B cell (primary cell): ENCODE results near the gene ZNF608. TPM values are rescaled to one million over a fixed set of nuclear protein-coding genes. Genes with fewer than 3 reads are reported as not detected.

ENCODE experiments used
- ATAC-seq: fragments of 200-7000 bp; cut with Tn5 transposase; one replicate; pipeline ENCODE4 v1.10.0; 2021; ENCODE audit warnings: low read depth, mild to moderate bottlenecking, moderate number of reproducible peaks, moderate library complexity
- CTCF ChIA-PET: fragments of 350-600 bp; sonication (Branson Sonifier 250); formaldehyde crosslinking; loops from one replicate; lab custom pipeline; 2021; ENCODE audit warnings: antibody characterized with exemption, inconsistent platforms; lab: Charles Lee
- POLR2A ChIA-PET: fragments of 350-600 bp; sonication (Branson Sonifier 250); formaldehyde crosslinking; loops from one replicate; lab custom pipeline; 2021; ENCODE audit warnings: antibody characterized with exemption; lab: Charles Lee
- DNase-seq: peaks from one replicate; pipeline ENCODE4 v3.0.0; 2013
- H2AFZ ChIP-seq: 2 replicates; pipeline ENCODE4 v1.6.1; 2012; ENCODE audit warnings: mild to moderate bottlenecking, low read depth, low read length; ENCODE audit not compliant: insufficient read depth, poor library complexity, severe bottlenecking
- H3K27ac ChIP-seq, 2 donors: 1 replicate in 1 of 2; 2 replicates in 1 of 2; pipeline ENCODE4 v1.5.1; 2012 to 2013; ENCODE audit warnings: low read length in 2 of 2, mild to moderate bottlenecking in 2 of 2, moderate library complexity in 1 of 2
- H3K27me3 ChIP-seq, 4 experiments: fragments of 200-600 bp in 1 of 4; sonication (generic) in 1 of 4; replicated peaks in 1 of 4; 1 replicate in 2 of 4; 2 replicates in 2 of 4; pipeline versions ENCODE4 v1.6.1 to v1.7.0; 2013 to 2016; ENCODE audit warnings: low read length in 3 of 4, mild to moderate bottlenecking in 2 of 4, mixed read lengths in 1 of 4, moderate library complexity in 1 of 4; ENCODE audit not compliant: insufficient read depth in 4 of 4, control insufficient read depth in 3 of 4; ENCODE audit errors: control extremely low read depth in 1 of 4
- H3K36me3 ChIP-seq, 2 experiments: replicated peaks in 1 of 2; 1 replicate in 1 of 2; 2 replicates in 1 of 2; pipeline versions ENCODE4 v1.6.1 to v1.7.1; 2013; ENCODE audit warnings: low read length in 1 of 2; ENCODE audit not compliant: insufficient read depth in 2 of 2, control insufficient read depth in 1 of 2; ENCODE audit errors: control extremely low read depth in 1 of 2, extremely low read depth in 1 of 2
- H3K4me1 ChIP-seq, 2 donors: fragments of 200-600 bp in 1 of 2; sonication (generic) in 1 of 2; 1 replicate in 1 of 2; 2 replicates in 1 of 2; pipeline versions ENCODE4 v1.5.1 to v1.6.1; 2013 to 2017; ENCODE audit warnings: low read length in 2 of 2; ENCODE audit not compliant: control insufficient read depth in 2 of 2, insufficient read depth in 2 of 2
- H3K4me2 ChIP-seq: replicated peaks from 2 replicates; pipeline ENCODE3; 2012; ENCODE audit warnings: mild to moderate bottlenecking, low read depth, low read length; ENCODE audit not compliant: poor library complexity, severe bottlenecking
- H3K4me3 ChIP-seq, 5 experiments: fragments of 200-600 bp in 1 of 5; sonication (generic) in 1 of 5; 1 replicate in 3 of 5; 2 replicates in 2 of 5; pipeline versions ENCODE4 v1.5.1 to v1.7.0; 2011 to 2016; ENCODE audit warnings: low read length in 4 of 5, mild to moderate bottlenecking in 4 of 5, low read depth in 2 of 5, control low read depth in 1 of 5, moderate library complexity in 1 of 5; ENCODE audit not compliant: insufficient read depth in 1 of 5; ENCODE audit errors: control extremely low read depth in 1 of 5, extremely low read depth in 1 of 5
- H3K79me2 ChIP-seq: fragments of 200-600 bp; sonication (generic); one replicate; pipeline ENCODE4 v1.6.0; 2016; ENCODE audit warnings: low read length; ENCODE audit not compliant: control insufficient read depth, insufficient read depth
- H3K9ac ChIP-seq: fragments of 200-600 bp; sonication (generic); 2 replicates; pipeline ENCODE4 v1.6.1; 2017; ENCODE audit warnings: mild to moderate bottlenecking, low read length, moderate library complexity
- H3K9me3 ChIP-seq, 3 donors: one replicate each; pipeline versions ENCODE4 v1.6.1 to v1.7.1; 2013; ENCODE audit warnings: low read length in 2 of 3; ENCODE audit not compliant: control insufficient read depth in 2 of 3, insufficient read depth in 1 of 3; ENCODE audit errors: control extremely low read depth in 1 of 3
- H4K20me1 ChIP-seq: 2 replicates; pipeline ENCODE4 v1.6.0; 2012; ENCODE audit warnings: mild to moderate bottlenecking, low read length; ENCODE audit not compliant: insufficient read depth, control insufficient read depth, poor library complexity, severe bottlenecking
- H3K27ac Mint-ChIP-seq: one replicate; pipeline ENCODE4 v1.8.0; 2021; ENCODE audit warnings: mixed read lengths
- H3K27me3 Mint-ChIP-seq: one replicate; pipeline ENCODE4 v1.8.0; 2021; ENCODE audit warnings: mixed read lengths
- H3K4me1 Mint-ChIP-seq: one replicate; pipeline ENCODE4 v1.8.0; 2021; ENCODE audit warnings: mixed read lengths
- H3K4me3 Mint-ChIP-seq: one replicate; pipeline ENCODE4 v1.8.0; 2021; ENCODE audit warnings: mixed read lengths
- H3K9me3 Mint-ChIP-seq: one replicate; pipeline ENCODE4 v1.8.0; 2022; ENCODE audit warnings: mixed read lengths; ENCODE audit not compliant: insufficient read depth
- EZH2 ChIP-seq: IDR thresholded peaks from 2 replicates; pipeline ENCODE4 v1.6.1; 2012; ENCODE audit warnings: borderline replicate concordance, low read depth, mild to moderate bottlenecking, moderate library complexity, low read length; ENCODE audit not compliant: insufficient read depth, poor library complexity, severe bottlenecking
- WGBS: methylation state at CpG from one replicate; pipeline ENCODE4 v1.1.5; 2013; ENCODE audit warnings: missing lambda C conversion rate; ENCODE audit not compliant: insufficient coverage; 5-methylcytosine and 5-hydroxymethylcytosine counted together
- intact Hi-C: fragments of 100-400 bp; cut with micrococcal nuclease; formaldehyde crosslinking; loops from one replicate; pipeline ENCODE4 v1.10.0; 2022
- polyA plus RNA-seq: library from polyadenylated mRNA; depleted of rRNA; stranded (reverse); fragments of >200 nt; gene quantifications from 2 replicates; pipeline ENCODE4 v1.2.3, GENCODE V29; 2012
- total RNA-seq, 2 donors: library from RNA; stranded (reverse); fragments of 120-200 nt in 1 of 2; gene quantifications; 1 replicate in 1 of 2; 2 replicates in 1 of 2; pipeline versions ENCODE4 v1.2.3 to v1.2.4, GENCODE V29; 2013 to 2022
- TF ChIP-seq, protein P1 (sequence below): fragments of 200-600 bp; IDR thresholded peaks from one replicate; pipeline ENCODE4 v1.8.0; 2022; ENCODE audit warnings: antibody characterized with exemption, mild to moderate bottlenecking

The ZNF608 gene
- total and polyA plus RNA-seq, 2 donors (not counting 1 experiment from before 2014, with no cell fraction given), result 8.5 to 17.4 TPM

DNA sequence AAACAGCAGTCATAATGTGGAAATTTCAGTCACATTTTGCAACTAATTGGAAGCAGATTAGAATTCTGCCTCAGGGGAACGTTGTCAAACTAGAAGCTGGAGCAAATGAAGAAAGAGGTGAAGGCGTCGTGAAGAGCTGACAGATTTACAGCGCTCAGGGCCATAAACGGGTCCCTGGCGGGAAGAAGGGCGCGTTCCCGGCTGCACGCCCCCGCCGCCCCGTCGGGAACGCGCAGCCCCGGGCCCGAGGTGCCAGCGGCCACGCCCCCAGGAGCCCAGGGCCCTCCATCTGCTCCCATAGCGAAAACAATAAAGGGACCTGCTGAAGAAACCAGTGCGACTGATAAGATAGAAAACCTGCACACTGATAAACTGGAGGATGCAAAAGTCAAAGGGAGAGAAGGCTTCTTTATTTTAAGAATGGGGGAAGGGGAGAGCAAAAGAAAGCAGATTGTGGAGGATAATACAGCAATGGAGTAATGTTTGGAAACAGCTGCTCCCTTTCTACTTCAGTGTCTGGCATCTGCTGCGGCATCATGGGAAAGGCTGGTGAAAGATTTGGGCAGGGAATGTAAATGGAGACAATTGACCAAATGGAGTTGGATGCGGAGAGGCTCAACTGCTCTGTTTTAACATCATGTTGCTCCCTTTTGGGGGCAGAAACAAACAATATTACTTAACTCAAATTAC is 11.1 kb downstream of the ZNF608 start:
- 27% methylated on average over 20 of the region's 24 CpGs for WGBS
- ATAC-seq (peak; percentile 45), DNase-seq (peak; percentile 40)
- CTCF ChIA-PET, result interaction anchor here (0.9 to 1.3 kb wide), 2 partner anchors 10 to 13 kb away, joined by 4 read pairs; no protein-coding TSS in a partner anchor
- Histone ChIP-seq H3K9me3 (no peaks in the 10 kb centered on the region), H3K36me3 (no peaks in the 10 kb centered on the region), H3K4me2 (peak overlapping the region; percentile 69), H4K20me1 (no peaks in the 10 kb centered on the region), H3K79me2 (peaks cover 97% of the 10 kb centered on the region), H3K4me3 (peak overlapping the region; percentile 10 to 59 (median 44)), H3K4me1 (peaks cover 58 to 62% of the 10 kb centered on the region in 2 donors), H3K27me3 (peaks cover 0 to 3% (median 0%) of the 10 kb centered on the region in 4 experiments), H2AFZ (peak overlapping the region; percentile 42), H3K9ac (peak overlapping the region; percentile 17), H3K27ac (no peak overlapping the region)
- H3K4me3 Mint-ChIP-seq, result peak overlapping the region; percentile 83
- peaks cover 4% of the 10 kb centered on the region for H3K27me3 Mint-ChIP-seq
- intact Hi-C loops, result loop anchor here (2.0 kb wide), 1 partner anchor 13 kb away; no protein-coding TSS in a partner anchor
- peaks cover 74% of the 10 kb centered on the region for H3K4me1 Mint-ChIP-seq
- H3K27ac Mint-ChIP-seq, result peak overlapping the region; percentile 3
- POLR2A ChIA-PET, result interaction anchor here (0.6 kb wide), 1 partner anchor 27 kb away, joined by 10 read pairs; no protein-coding TSS in a partner anchor
- TF ChIP-seq, protein P1, sequence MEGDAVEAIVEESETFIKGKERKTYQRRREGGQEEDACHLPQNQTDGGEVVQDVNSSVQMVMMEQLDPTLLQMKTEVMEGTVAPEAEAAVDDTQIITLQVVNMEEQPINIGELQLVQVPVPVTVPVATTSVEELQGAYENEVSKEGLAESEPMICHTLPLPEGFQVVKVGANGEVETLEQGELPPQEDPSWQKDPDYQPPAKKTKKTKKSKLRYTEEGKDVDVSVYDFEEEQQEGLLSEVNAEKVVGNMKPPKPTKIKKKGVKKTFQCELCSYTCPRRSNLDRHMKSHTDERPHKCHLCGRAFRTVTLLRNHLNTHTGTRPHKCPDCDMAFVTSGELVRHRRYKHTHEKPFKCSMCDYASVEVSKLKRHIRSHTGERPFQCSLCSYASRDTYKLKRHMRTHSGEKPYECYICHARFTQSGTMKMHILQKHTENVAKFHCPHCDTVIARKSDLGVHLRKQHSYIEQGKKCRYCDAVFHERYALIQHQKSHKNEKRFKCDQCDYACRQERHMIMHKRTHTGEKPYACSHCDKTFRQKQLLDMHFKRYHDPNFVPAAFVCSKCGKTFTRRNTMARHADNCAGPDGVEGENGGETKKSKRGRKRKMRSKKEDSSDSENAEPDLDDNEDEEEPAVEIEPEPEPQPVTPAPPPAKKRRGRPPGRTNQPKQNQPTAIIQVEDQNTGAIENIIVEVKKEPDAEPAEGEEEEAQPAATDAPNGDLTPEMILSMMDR, result no peak
- TF ChIP-seq EZH2, result no peak
- H3K9me3 Mint-ChIP-seq, result no peaks in the 10 kb centered on the region

GRCh38 chr5:124734574-124735168 is 11.8 kb downstream of the ZNF608 start:
- Histone ChIP-seq H3K27ac (no peak overlapping the region), H3K9me3 (no peaks in the 10 kb centered on the region), H3K4me2 (peak overlapping the region; percentile 69), H4K20me1 (no peaks in the 10 kb centered on the region), H2AFZ (peak overlapping the region; percentile 42), H3K9ac (peak overlapping the region; percentile 17), H3K27me3 (no peaks in the 10 kb centered on the region), H3K4me1 (peaks cover 57 to 62% of the 10 kb centered on the region in 2 donors), H3K79me2 (peaks cover 91% of the 10 kb centered on the region), H3K4me3 (peak overlapping the region; percentile 10 to 59 (median 44)), H3K36me3 (no peaks in the 10 kb centered on the region)
- ATAC-seq (no peak), DNase-seq (no peak)
- Mint-ChIP-seq H3K4me1 (peaks cover 76% of the 10 kb centered on the region), H3K4me3 (peak overlapping the region; percentile 83), H3K27me3 (peaks cover 4% of the 10 kb centered on the region), H3K27ac (no peak overlapping the region), H3K9me3 (no peaks in the 10 kb centered on the region)
- POLR2A ChIA-PET, result no interaction called here
- CTCF ChIA-PET, result interaction anchor here (1.3 kb wide), 1 partner anchor 9 kb away, joined by 4 read pairs; no protein-coding TSS in a partner anchor
- intact Hi-C loops, result loop anchor here (2.0 kb wide), 1 partner anchor 14 kb away; no protein-coding TSS in a partner anchor
- 100% methylated on average over 1 of the region's 8 CpGs for WGBS
- no peak for TF ChIP-seq EZH2
- TF ChIP-seq, protein P1, result no peak
